HFF-Myc (cell line): ENCODE measurements around the gene CDK19.

Experiments
- DNase-seq: peaks from one replicate; pipeline ENCODE4 v3.0.0-alpha.2; 2011; ENCODE audit warnings: low read depth; ENCODE audit errors: extremely low read depth
- H3K4me3 ChIP-seq: replicated peaks from 2 replicates; pipeline ENCODE4 v1.5.1; 2011; ENCODE audit warnings: low read depth, mild to moderate bottlenecking, control low read depth, low read length
- CTCF ChIP-seq: IDR thresholded peaks from 2 replicates; pipeline ENCODE4 v1.5.1; 2012; ENCODE audit warnings: mild to moderate bottlenecking, low read depth, low read length, control low read depth; ENCODE audit errors: missing control alignments

Gene CDK19

DNA sequence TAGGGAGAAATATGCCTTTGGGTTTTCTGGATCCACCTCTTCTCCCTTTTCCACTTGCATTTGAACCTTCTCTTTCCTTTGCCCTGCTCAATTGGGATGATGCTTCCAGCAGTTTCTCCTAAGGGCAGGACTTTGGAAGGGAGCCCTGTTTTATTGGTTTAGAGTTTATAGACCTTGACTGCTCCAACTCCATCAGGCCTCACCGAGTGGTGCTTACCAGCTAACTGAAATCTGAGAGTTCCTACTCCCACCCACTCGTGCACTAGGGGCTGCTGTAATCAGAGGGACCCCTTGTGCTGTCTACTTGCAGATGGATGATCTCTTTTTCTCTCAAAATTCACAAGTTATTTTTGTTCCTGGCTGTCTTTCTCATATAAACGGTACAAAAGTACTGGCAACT lies 217.5 kb downstream of the CDK19 start:
- TF ChIP-seq CTCF = no peak
- H3K4me3 ChIP-seq = no peak overlapping the region
- DNase-seq = no peak

DNA sequence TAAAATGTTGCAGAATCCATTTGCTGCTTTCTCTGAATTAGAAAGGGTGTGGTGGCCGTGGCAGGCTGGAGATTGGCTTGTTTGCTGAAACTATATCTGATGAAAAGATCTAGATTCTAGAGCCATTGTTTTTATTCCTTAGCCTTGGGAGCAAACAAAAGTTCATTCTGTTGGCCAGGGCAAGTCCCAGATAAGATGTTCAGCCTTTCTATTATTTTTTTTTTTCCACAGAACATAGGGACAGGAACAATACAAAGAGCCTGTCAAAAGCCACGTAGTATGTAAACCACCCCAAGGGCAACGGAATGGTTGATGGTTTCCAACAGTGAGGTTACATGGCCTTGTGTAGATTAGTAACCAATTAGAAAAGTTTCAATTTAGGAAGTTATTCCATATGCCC lies 218.9 kb downstream of the CDK19 start:
- H3K4me3 ChIP-seq = no peak overlapping the region
- no peak for DNase-seq
- no peak for TF ChIP-seq CTCF

- no peak for DNase-seq
- TF ChIP-seq CTCF = no peak
- H3K4me3 ChIP-seq = no peak overlapping the region
Observed at GRCh38 chr6:110595112-110595511, 220.2 kb downstream of the CDK19 start.

- no peak overlapping the region for H3K4me3 ChIP-seq
- DNase-seq = no peak
- TF ChIP-seq CTCF = no peak
Observed at GRCh38 chr6:110593637-110594036, 221.6 kb downstream of the CDK19 start.

GRCh38 chr6:110592765-110593164 lies 222.5 kb downstream of the CDK19 start:
- H3K4me3 ChIP-seq = no peak overlapping the region
- no peak for TF ChIP-seq CTCF
- no peak for DNase-seq

GRCh38 chr6:110590821-110591351 lies 224.4 kb downstream of the CDK19 start:
- TF ChIP-seq CTCF = no peak
- H3K4me3 ChIP-seq = no peak overlapping the region
- DNase-seq = no peak

DNA sequence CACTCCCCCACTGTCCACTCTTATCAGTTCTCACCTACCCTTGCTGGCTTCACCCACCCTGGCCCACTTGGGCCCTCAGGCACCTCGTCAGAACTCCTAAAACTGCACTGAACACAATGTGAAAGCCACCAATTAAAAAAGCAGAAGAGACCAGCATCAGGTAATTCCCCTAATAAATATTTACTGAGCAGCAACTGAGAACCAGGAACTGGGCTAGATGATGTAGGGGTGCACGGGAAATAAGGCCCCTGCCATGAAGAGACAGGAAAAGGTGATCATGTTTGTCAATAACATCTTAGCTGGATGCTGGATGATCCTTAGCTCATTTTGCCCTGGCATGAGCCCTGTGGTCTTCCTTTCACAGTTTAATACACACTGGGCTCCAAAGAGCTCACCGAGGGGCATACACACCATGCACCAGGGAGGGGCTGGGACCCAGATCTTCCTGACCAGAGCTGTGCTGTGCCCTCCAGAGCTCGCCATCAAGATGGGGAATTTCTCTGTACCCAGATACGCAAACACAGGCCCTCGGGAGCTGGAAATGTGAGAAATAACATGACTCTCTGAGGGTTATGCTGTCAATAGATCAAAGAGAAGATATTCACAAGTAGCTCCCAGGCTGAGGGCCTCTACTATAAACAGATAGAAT lies 225.3 kb downstream of the CDK19 start:
- no peak for TF ChIP-seq CTCF
- DNase-seq = no peak
- H3K4me3 ChIP-seq = no peak overlapping the region
